PFSK-1 (cell line): ENCODE results near the gene MAD1L1.

Source experiments
- FOXP2 ChIP-seq: optimal IDR thresholded peaks from 2 replicates; pipeline ENCODE3; 2011; ENCODE audit warnings: borderline replicate concordance, control low read depth, inconsistent platforms; ENCODE audit not compliant: insufficient read depth; ENCODE audit errors: extremely low read length, extremely low read depth
- POLR2AphosphoS5 ChIP-seq: IDR thresholded peaks from 2 replicates; pipeline ENCODE4 v1.6.1; 2012; ENCODE audit warnings: low read depth, mild to moderate bottlenecking, control low read depth, low read length, moderate library complexity
- SIN3A ChIP-seq: IDR thresholded peaks from 2 replicates; pipeline ENCODE4 v1.6.1; 2012; ENCODE audit warnings: mild to moderate bottlenecking, low read length, moderate library complexity, borderline replicate concordance; ENCODE audit not compliant: insufficient read depth
- TAF1 ChIP-seq: IDR thresholded peaks from 2 replicates; pipeline ENCODE4 v1.6.1; 2012; ENCODE audit warnings: low read length, control low read depth, borderline replicate concordance; ENCODE audit not compliant: insufficient read depth

- TF ChIP-seq SIN3A, result no peak
- no peak for TF ChIP-seq TAF1
- TF ChIP-seq POLR2AphosphoS5, result no peak
- no peak for TF ChIP-seq FOXP2
Measured at GRCh38 chr7:2123916-2124315, 108.8 kb downstream of the MAD1L1 start.
